ENCODE measurements around the gene TMEM145. TPM values are rescaled to one million over a fixed set of nuclear protein-coding genes. Genes with fewer than 3 reads are reported as not detected.

Gene TMEM145
- total RNA-seq, 1 donor: not detected

DNA sequence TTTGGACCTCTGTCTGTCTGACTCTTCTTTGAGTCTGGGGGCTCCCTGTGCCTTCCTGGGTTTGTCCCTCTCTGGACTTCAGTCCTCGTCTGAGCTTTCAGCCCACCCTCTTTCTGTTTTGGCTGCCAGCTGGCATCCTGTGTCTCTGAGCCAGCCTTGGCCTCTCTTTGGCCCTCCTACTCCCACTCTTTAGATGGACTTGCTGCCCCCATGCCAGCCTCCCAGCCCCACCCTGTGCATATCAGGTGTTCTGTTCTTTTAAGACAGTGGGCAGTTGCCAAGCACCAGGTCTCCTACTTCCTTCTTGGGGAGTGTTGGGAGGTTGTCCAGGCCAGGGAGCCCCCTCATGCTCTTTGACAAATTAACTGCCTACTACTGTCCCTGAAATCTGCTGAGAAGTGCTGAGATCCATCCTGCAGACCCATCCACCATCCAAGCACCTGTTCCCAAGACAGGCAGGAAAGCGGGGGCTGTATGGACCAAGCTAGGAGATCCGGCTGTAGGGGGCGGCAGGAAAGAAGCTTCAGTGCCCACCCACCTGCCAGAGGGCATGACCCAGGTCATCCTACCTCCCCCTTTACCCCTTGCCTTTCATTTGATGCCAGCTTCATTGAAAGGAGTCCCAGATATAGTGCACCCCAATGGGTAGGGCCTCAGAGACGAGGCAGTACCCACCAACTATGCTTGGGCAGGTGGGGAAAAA lies 34.5 kb upstream of the TMEM145 start:
- TF ChIP-seq, protein P1, sequence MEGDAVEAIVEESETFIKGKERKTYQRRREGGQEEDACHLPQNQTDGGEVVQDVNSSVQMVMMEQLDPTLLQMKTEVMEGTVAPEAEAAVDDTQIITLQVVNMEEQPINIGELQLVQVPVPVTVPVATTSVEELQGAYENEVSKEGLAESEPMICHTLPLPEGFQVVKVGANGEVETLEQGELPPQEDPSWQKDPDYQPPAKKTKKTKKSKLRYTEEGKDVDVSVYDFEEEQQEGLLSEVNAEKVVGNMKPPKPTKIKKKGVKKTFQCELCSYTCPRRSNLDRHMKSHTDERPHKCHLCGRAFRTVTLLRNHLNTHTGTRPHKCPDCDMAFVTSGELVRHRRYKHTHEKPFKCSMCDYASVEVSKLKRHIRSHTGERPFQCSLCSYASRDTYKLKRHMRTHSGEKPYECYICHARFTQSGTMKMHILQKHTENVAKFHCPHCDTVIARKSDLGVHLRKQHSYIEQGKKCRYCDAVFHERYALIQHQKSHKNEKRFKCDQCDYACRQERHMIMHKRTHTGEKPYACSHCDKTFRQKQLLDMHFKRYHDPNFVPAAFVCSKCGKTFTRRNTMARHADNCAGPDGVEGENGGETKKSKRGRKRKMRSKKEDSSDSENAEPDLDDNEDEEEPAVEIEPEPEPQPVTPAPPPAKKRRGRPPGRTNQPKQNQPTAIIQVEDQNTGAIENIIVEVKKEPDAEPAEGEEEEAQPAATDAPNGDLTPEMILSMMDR (IDR thresholded peaks at IDR 0.05; ENCODE audit: insufficient read depth, low read length): no peak
- DNase-seq (ENCODE audit: low read depth): no peak
- H3K4me3 ChIP-seq (ENCODE audit: low read depth, low read length): no peak overlapping the region

DNA sequence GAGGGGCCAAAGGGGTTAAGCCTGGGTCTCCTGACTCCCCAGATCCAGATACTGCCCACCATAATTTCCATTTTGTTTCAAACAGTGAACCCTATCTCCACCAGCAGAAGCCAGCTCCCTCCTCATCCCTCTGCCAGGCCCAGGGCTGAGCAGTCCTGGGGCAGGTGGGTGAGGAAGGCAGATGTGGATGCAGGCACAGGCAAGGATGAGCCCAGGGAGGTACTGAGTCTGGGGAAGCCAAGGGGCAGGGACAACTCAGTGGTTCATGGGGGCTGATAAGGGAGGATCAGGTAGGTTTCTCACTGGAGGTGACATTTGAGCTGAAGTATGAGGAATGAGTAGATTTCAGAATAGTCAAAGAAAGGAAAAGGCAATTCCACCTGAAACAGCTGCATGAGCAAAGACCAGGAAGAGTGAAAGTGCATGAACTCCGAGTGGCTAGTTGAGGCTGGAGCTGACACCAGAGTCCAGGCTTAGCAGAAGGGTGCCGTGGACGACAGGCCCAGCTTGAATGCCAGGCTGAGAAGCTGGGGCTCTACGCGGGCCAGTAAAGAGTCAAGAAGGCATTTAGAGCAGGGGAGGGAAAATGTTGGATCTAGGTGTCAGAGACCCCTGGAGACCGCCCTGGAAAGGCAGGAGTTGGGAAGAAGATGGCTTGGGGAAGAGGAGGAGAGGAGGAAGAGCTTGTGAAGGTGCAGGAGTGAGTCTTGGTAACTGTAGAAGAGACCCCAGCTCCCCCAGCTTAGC lies 33.8 kb upstream of the TMEM145 start:
- peak overlapping the region; percentile 76 for H3K4me3 ChIP-seq (ENCODE audit: low read depth, low read length)
- DNase-seq (ENCODE audit: low read depth): no peak
- TF ChIP-seq, protein P1 (IDR thresholded peaks at IDR 0.05; ENCODE audit: insufficient read depth, low read length): no peak

DNA sequence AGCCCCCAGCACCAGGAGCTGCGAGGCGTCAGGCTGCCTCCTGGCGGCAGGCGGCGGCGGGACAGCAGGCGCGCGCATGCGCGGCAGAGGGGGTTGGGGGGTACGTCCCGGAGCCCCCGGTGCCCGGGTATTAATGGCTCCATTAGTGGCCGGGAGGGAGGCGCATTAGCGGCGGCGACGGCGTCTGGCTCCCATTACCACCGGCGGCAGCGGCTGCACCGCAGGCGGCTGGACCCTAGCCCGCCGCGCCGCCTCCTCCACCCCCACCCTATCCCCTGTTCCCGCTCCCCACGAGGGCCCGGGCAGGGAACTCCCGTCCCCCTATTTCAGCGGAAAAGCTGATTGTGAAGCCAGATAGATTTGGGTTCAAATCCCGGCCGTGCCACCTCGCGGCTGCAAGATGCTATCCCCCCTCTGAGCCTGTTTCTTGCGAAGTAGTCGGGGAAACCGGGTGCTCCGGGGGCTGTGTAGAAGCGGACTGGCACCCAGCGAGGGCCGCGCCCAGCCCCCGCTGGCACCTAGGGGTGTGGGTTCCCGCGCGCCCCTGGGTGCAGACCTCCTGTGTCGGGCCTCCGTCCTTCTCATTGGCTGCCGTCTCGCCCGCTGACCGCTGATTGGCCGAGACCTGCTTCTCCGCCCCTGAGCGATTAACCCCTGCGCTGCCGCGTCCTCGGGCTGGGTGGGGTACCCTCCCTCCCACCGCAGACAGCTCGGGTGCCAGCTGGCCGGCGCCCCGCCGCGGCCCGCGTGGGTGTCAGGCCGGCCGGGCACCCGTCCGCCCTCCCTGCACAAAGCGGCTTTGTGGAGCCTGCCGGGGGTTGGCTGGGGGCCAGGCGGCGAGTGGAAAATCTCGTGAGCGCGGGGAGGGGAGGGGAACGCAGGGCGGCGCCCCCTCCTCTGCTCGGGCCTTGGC lies 33.0 kb upstream of the TMEM145 start:
- peak; percentile 95 for DNase-seq (ENCODE audit: low read depth)
- H3K4me3 ChIP-seq (ENCODE audit: low read depth, low read length): peak overlapping the region; percentile 76
- TF ChIP-seq, protein P1 (IDR thresholded peaks at IDR 0.05; ENCODE audit: insufficient read depth, low read length): peak; percentile 82

DNA sequence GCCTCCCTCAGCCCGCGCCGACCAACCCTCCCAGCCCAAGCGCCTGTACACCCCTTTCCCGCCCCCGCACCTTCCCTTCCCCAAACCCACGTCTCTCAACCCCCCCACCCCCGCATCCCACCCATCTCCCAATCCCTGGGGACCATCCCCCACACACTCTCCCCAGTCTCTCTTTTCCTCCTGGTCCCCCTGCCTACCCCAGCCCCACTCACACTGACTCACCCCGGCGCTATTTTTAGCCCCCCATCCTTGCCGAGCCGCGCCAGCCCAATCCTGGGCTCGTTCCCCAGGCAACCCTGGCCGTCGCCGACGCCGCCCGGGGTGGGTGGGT lies 32.3 kb upstream of the TMEM145 start:
- no peak for DNase-seq (ENCODE audit: low read depth)
- TF ChIP-seq, protein P1 (IDR thresholded peaks at IDR 0.05; ENCODE audit: insufficient read depth, low read length): no peak
- peak overlapping the region; percentile 76 for H3K4me3 ChIP-seq (ENCODE audit: low read depth, low read length)

DNA sequence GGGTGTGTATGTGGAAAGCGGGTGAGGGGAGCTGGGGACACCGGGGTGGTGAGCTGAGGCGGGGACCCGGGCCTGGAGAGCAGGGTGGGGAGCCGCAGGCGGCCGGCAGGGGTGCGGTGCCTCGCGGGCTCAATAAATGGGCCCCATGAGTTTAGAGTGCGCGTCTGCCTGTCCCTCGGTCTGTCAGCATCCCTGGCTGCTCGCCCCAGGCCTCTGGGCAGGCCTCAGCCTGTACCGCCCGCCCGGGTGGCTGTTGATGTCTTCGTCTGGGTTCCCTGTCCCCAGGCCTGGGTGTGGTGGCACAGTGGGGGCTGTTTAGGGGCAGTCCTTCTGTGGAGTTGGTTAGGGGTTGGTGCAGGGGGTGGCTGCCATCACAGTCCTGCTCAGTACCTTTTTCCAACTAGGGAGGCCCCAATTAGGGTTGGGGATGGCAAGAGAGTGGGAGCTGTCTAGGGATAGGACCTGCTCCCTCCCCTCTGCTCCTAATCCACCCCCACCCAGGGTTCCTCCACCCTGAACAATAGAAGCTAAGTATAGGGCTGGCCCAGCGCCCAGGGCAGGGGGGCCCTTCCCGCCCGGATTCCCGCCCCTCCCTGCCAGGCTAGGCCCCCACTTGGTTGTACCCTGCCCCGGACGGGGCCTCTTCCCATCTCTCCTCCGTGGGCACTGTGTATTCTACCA lies 31.8 kb upstream of the TMEM145 start:
- peak; percentile 61 for DNase-seq (ENCODE audit: low read depth)
- TF ChIP-seq, protein P1 (IDR thresholded peaks at IDR 0.05; ENCODE audit: insufficient read depth, low read length): peak; percentile 9
- peak overlapping the region; percentile 76 for H3K4me3 ChIP-seq (ENCODE audit: low read depth, low read length)
